GM23338 (cell line): ENCODE data around the gene FAM118B.

ENCODE experiments used
- CREB1 ChIP-seq: fragments of 250-450 bp; sonication (Bioruptor Pico); IDR thresholded peaks from 2 replicates; pipeline ENCODE4 v1.5.0; 2020; ENCODE audit warnings: low read depth, mild to moderate bottlenecking, moderate library complexity
- CTCF ChIP-seq, 2 experiments: fragments of 200-600 bp in 1 of 2; sonication (generic) in 1 of 2; conservative IDR thresholded peaks; 2 replicates each; pipeline versions ENCODE4 v1.5.1 to v1.6.1; 2016 to 2017; ENCODE audit warnings: antibody characterized with exemption in 2 of 2, low read depth in 2 of 2, mild to moderate bottlenecking in 2 of 2, moderate library complexity in 1 of 2
- EZH2 ChIP-seq: fragments of 200-600 bp; sonication (generic); IDR thresholded peaks from one replicate; pipeline ENCODE4 v1.8.0; 2017; ENCODE audit warnings: antibody characterized with exemption, mild to moderate bottlenecking, low read depth; ENCODE audit not compliant: unreplicated experiment
- EZH2phosphoT487 ChIP-seq: fragments of 200-600 bp; sonication (generic); IDR thresholded peaks from one replicate; pipeline ENCODE4 v1.8.1; 2018; ENCODE audit warnings: antibody characterized with exemption; ENCODE audit not compliant: unreplicated experiment
- JUNB ChIP-seq: IDR thresholded peaks from one replicate; pipeline ENCODE4 v1.6.1; 2016; ENCODE audit warnings: antibody characterized with exemption; ENCODE audit not compliant: unreplicated experiment
- POLR2AphosphoS5 ChIP-seq: IDR thresholded peaks from 2 replicates; pipeline ENCODE4 v1.6.1; 2016; ENCODE audit warnings: antibody characterized with exemption, low read depth
- REST ChIP-seq: IDR thresholded peaks from one replicate; pipeline ENCODE4 v1.6.1; 2018; ENCODE audit warnings: antibody characterized with exemption; ENCODE audit not compliant: unreplicated experiment
- ZNF462 ChIP-seq: fragments of 250-450 bp; sonication (Bioruptor Pico); IDR thresholded peaks from 2 replicates; pipeline ENCODE4 v1.5.0; 2020; ENCODE audit warnings: mild to moderate bottlenecking, moderate library complexity

- no peak for TF ChIP-seq CTCF (conservative IDR thresholded peaks at IDR 0.05; ENCODE audit: low read depth in 2 of 2)
- no peak for TF ChIP-seq EZH2
- no peak for TF ChIP-seq EZH2phosphoT487
- peak; percentile 94 for TF ChIP-seq POLR2AphosphoS5
- no peak for TF ChIP-seq ZNF462 (CRISPR knock-in tag)
- peak; percentile 39; the same call in 1 of the 2 replicates for TF ChIP-seq CREB1 (CRISPR knock-in tag)
- no peak for TF ChIP-seq JUNB
- TF ChIP-seq REST, result no peak
These were observed at the start of gene FAM118B, which contains the start of gene RPUSD4 for GRCh38 chr11:126211236-126212088.
